ENCODE measurements around the gene PARP14.
A peak's percentile ranks its signal among the peaks of the same experiment; 100 is the strongest.
"Not testable (repeated sequence)": the region's sequence is repeated elsewhere in the genome, so short reads cannot be mapped to it uniquely, and the experiment has no call there.

PARP14 gene

DNA sequence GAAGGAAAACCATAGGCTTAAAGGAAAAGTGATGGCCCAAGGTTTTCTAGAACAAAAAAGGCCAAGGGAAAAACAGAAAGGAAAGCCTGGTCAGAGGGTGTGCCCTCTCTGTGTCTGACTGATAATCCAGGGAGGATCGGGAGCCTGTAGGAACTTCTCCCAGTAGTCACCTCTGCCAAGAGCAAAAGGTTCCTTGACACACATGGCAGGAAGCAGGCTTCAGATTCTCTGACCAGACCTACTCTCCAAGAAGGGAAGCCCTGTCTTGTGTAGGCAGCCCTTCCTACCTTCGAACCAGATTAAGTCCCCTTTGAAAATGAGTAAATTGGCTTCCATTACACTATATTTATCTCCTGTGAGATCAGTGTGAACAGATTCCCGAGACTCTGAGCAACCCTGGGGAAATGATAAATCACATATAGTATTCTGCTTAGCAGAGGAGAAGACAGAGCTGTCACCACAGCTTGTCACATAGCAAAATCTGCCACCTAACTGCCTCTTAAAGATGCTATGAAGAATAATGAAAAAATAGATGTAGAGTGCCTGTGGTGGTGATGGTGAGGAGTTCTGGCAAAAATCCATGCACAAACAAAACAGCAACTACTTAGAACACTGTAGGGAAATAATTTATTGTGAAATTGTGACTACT is 38.8 kb downstream of the PARP14 start:
- DNase-seq, result no peak

DNA sequence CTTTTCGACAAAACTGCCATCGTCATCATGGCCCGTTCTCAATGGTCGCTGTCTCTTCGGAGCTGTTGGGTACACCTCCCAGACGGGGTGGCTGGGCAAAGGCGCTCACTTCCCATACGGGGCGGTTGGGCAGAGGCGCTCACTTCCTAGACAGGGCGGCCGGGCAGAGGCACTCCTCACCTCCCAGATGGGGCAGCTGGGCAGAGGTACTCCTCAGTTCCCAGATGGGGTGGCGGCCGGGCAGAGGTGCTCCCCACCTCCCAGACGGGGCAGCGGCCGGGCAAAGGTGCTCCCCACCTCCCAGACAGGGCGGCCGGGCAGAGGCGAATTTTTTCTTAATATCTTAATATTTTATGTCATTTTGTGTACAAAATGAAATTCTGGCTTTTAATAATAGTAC is 44.5 kb downstream of the PARP14 start:
- no peak for DNase-seq

DNA sequence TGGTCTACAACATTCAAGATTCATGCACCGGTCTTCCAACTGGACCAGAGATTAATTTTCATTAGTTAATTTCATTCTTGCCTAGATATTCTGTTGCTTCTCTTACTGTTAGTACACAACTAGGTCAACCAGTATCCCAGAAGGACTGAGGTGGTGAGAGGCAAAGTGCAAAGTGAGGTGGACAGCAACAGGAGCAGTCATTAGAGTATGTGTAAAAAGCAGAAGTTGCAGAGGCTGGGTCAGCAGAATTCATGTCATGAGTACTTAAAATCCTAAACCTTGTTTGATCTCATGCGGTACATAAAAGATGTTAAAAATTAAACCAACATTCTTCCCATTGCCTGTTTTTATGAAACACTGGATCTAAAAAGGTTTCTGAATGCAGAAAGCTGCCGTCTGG is 46.7 kb downstream of the PARP14 start:
- no peak for DNase-seq

DNA sequence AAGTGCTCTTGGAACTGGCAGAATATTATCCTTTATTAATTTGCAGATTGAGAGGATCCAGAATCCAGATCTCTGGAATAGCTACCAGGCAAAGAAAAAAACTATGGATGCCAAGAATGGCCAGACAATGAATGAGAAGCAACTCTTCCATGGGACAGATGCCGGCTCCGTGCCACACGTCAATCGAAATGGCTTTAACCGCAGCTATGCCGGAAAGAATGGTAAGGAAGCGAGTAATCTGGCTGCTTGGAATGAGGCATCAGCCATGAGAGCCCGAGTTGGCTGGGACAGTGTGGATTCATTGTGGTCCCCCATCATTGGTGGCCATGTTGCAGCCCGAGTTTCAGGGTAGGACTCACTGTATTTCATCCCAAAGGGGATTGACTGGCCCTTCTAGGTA is 47.1 kb downstream of the PARP14 start:
- DNase-seq, result no peak

- no peak for DNase-seq
Measured at GRCh38 chr3:122728186-122728585, 47.5 kb downstream of the PARP14 start.

DNA sequence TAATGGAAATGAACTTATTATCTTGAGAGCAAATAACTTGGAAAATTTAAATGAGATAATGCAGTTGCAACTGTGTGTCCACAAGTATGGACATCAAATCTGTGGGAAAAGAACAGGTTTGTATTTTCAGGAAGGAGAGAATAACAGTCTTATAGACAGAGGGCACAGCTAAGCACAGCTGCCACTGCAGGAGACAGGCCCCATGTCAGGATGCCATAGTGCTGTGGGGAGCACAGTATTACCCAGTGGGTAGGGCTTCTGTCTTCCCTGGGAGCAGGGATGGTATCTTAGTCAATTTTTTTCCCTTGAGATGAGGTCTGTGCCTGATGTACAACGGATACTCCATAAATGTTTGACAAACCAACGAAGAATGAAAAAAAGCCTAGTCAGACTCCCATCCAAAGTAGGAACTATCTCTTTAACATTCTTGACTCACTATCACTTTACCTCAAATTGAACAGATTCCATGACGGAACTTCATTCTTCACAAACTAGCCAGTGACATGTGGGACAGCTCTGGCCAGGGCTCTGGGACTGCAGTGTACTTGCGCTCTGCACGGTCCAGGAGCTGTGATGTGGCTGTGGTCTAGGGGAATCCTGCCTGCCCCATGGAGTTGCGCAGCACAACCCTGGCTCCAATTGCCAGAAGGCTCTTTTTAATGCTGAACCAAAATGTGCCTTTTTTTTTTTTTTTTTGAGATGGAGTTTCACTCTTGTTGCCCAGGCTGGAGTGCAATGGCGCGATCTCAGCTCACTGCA is 48.3 kb downstream of the PARP14 start:
- DNase-seq, result no peak

- DNase-seq, result no peak
Measured at GRCh38 chr3:122730240-122730639, 49.6 kb downstream of the PARP14 start.

DNA sequence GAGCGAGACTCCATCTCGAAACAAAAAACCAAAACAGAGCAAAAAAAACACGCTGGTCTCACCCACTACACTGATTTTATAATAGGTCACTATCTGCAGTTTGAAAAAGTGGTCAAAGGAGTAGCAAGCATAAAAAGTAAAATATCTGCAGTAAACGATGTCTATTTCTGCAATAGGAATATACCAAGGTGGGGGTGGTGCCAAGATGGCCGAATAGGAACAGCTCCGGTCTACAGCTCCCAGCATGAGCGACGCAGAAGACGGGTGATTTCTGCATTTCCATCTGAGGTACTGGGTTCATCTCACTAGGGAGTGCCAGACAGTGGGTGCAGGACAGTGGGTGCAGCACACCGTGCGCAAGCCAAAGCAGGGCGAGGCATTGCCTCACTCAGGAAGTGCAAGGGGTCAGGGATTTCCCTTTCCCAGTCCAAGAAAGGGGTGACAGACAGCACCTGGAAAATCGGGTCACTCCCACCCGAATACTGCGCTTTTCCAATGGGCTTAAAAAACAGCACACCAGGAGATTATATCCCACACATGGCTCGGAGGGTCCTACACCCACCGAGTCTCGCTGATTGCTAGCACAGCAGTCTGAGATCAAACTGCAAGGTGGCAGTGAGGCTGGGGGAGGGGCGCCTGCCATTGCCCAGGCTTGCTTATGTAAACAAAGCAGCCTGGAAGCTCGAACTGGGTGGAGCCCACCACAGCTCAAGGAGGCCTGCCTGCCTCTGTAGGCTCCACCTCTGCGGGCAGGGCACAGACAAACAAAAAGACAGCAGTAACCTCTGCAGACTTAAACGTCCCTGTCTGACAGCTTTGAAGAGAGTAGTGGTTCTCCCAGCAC is 52.3 kb downstream of the PARP14 start:
- DNase-seq, result not testable (repeated sequence)

- DNase-seq, result no peak
Measured at GRCh38 chr3:122739172-122739571, 58.5 kb downstream of the PARP14 start.

DNA sequence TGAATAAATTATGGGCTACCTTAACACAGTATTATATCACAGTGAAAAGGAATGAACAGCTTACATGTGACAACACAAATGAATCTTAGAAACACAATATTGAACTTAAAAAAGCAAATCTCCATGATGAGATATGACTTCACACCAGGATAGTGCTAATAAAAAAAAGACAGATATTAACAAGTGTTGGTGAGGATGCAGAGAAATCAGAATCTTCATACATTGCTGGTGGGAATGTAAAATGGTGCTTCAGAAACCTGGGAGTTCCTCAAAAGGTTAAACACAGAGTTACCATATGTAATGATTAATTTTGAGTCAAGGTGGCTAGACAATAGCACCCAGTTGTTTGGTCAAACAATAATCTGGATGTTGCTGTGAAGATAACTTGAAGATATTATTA is 61.6 kb downstream of the PARP14 start:
- no peak for DNase-seq

GRCh38 chr3:122743581-122744120 is 63.0 kb downstream of the PARP14 start:
- DNase-seq, result no peak

- peak; percentile 28 for DNase-seq
Measured at GRCh38 chr3:122745369-122746021, 64.9 kb downstream of the PARP14 start.

DNA sequence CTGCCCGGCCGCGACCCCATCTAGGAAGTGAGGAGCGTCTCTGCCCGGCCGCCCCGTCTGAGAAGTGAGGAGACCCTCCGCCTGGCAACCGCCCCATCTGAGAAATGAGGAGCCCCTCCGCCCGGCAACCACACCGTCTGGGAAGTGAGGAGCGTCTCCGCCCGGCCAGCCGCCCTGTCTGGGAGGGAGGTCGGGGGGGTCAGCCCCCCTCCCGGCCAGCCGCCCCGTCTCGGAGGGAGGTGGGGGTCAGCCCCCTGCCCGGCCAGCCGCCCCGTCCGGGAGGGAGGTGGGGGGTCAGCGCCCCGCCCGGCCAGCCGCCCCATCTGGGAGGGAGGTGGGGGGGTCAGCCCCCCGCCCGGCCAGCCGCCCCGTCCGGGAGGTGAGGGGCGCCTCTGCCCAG is 66.7 kb downstream of the PARP14 start:
- DNase-seq, result not testable (repeated sequence)

GRCh38 chr3:122748347-122748746 is 67.7 kb downstream of the PARP14 start:
- no peak for DNase-seq

DNA sequence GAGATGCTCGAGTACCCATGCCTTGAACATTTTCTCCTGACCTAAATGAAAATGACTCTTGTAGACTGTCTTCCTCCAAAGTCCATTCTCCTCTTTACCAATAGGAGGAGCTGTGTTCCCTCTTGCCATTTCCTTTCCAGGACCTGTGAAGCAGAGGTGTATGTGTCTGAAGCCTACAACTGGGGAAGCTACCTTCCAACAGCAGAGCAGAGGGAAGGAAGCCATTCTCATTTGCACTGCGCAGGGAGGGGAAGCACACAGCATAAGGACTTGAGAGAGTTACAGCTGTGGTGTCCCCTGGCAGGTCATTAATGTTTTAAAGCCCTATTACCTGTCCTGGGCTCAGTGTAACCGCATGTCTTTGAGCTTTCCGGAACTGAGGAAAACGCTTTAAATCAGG is 74.3 kb downstream of the PARP14 start:
- peak; percentile 20 for DNase-seq

- no peak for DNase-seq
Measured at GRCh38 chr3:122755491-122755890, 74.9 kb downstream of the PARP14 start.

DNA sequence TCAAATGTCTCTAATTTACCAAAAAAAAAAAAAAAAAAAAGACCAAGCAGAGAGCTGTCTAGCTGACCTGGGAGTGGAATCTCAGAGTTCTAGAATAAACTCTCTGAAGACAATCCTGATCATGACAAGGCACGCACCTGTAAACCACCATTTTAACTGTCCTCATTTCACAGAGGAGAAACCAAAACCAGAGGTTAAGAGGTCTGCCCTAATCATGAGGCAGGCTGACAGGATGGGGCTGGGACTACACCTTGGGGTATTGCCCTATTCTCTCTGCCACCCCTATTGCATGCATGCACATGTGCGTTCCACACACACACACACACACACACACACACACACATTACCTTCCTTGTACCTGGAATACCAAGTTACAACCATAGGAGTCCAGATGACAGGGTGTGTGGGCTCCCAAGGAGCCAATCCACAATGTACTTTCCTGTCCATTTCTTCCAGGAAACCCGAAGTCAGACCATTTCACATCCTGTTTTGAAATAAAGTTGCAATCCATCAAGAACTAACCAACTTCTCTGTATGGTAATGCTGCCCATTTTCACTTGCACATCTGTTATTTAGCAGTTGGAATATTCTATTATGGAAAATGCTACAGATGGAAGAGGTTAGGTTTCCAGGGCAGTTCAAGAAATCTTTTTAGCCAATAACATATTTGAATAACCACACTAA is 78.4 kb downstream of the PARP14 start:
- no peak for DNase-seq

DNA sequence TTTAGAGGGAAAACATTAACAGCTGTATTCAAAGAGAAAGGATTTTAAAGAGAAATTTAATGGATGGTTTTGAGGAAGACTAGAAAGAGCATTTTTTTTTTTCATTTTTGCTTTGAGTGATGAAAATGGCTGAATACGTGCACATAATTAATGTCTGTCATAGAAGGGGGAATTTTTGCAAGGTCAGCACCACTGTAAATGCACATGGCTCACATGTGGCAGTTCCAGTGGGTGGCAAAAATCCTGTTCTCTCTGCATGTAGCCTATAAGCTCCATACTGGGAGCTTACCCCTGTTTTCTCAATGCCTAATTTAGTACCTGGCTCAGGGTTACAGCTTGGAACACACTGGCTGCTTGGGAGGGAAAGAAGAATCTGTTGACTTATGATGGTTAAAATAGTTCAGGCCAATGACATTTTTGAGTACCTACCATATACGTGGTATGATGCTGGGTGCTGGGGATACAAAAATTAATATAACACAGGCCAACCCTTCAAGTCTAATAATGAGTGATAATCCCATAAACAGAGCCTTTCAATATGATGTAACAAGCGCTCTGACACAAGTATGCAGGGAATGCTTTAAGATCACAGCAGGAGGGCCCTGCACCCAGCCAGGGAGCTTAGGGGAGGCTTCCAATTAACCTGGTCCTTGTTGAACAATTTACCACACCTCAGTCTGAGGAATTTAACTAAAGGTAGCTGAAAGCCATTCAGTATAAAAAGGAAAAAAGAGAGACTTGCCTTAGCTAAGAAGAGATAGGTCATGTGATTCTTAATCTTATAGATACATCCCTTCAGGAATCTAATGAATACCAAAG is 80.0 kb downstream of the PARP14 start:
- peak; percentile 36 for DNase-seq

GRCh38 chr3:122766430-122766829 is 85.8 kb downstream of the PARP14 start:
- no peak for DNase-seq

GRCh38 chr3:122767540-122768372 is 87.1 kb downstream of the PARP14 start:
- DNase-seq, result no peak

Data from fibroblast of skin of back (primary cell).